Astrocyte (in vitro differentiated cells and primary cell): ENCODE data around the gene SMAP2. TPM values are rescaled to one million over a fixed set of nuclear protein-coding genes. Genes with fewer than 3 reads are reported as not detected.

Experiments used
- DNase-seq: peaks from one replicate; pipeline ENCODE4 v3.0.0-alpha.2; 2010; ENCODE audit warnings: low read depth
- FAIRE-seq: peaks from 2 replicates; lab custom pipeline; 2011; peaks lifted over from hg19 to GRCh38; lab: Jason Lieb, UNC
- H2AFZ ChIP-seq: 2 replicates; pipeline ENCODE4 v1.6.0; 2012; ENCODE audit warnings: low read depth, low read length, inconsistent platforms
- H3K27ac ChIP-seq: 2 replicates; pipeline ENCODE4 v1.5.1; 2011; ENCODE audit warnings: low read depth, low read length, inconsistent platforms
- H3K27me3 ChIP-seq: 2 replicates; pipeline ENCODE4 v1.6.0; 2011; ENCODE audit warnings: low read length, inconsistent platforms; ENCODE audit not compliant: insufficient read depth
- H3K36me3 ChIP-seq: 2 replicates; pipeline ENCODE4 v1.5.1; 2011; ENCODE audit warnings: low read length, inconsistent platforms; ENCODE audit not compliant: insufficient read depth
- H3K4me1 ChIP-seq: 2 replicates; pipeline ENCODE4 v1.5.1; 2011; ENCODE audit warnings: low read length, inconsistent platforms; ENCODE audit not compliant: insufficient read depth
- H3K4me2 ChIP-seq: 2 replicates; pipeline ENCODE4 v1.6.0; 2012; ENCODE audit warnings: low read length, inconsistent platforms
- H3K4me3 ChIP-seq: 2 replicates; pipeline ENCODE4 v1.5.1; 2011; ENCODE audit warnings: low read depth, mild to moderate bottlenecking, low read length, inconsistent platforms; ENCODE audit not compliant: insufficient read depth
- H3K79me2 ChIP-seq: 2 replicates; pipeline ENCODE4 v1.6.0; 2012; ENCODE audit warnings: mild to moderate bottlenecking, low read length, inconsistent platforms; ENCODE audit not compliant: insufficient read depth
- H3K9ac ChIP-seq: 2 replicates; pipeline ENCODE4 v1.6.0; 2012; ENCODE audit warnings: mild to moderate bottlenecking, low read length, inconsistent platforms
- H3K9me3 ChIP-seq: 2 replicates; pipeline ENCODE4 v1.5.1; 2012; ENCODE audit warnings: low read depth, mild to moderate bottlenecking, low read length, inconsistent platforms; ENCODE audit not compliant: insufficient read depth
- H4K20me1 ChIP-seq: 2 replicates; pipeline ENCODE4 v1.6.0; 2012; ENCODE audit warnings: low read length, inconsistent platforms; ENCODE audit not compliant: insufficient read depth
- H3K27ac Mint-ChIP-seq: one replicate; pipeline ENCODE4 v1.8.0; 2021; ENCODE audit warnings: mild to moderate bottlenecking, mixed read lengths; ENCODE audit not compliant: unreplicated experiment
- H3K27me3 Mint-ChIP-seq: one replicate; pipeline ENCODE4 v1.8.0; 2021; ENCODE audit warnings: low read depth, mixed read lengths; ENCODE audit not compliant: unreplicated experiment
- H3K36me3 Mint-ChIP-seq: one replicate; pipeline ENCODE4 v1.8.0; 2021; ENCODE audit warnings: low read depth, mixed read lengths; ENCODE audit not compliant: unreplicated experiment
- H3K4me1 Mint-ChIP-seq: one replicate; pipeline ENCODE4 v1.8.0; 2021; ENCODE audit warnings: low read depth, mixed read lengths; ENCODE audit not compliant: unreplicated experiment
- H3K4me3 Mint-ChIP-seq: one replicate; pipeline ENCODE4 v1.8.0; 2021; ENCODE audit warnings: mild to moderate bottlenecking, moderate library complexity, mixed read lengths; ENCODE audit not compliant: unreplicated experiment
- H3K9me3 Mint-ChIP-seq: one replicate; pipeline ENCODE4 v1.8.0; 2021; ENCODE audit warnings: mild to moderate bottlenecking, mixed read lengths; ENCODE audit not compliant: unreplicated experiment
- CTCF ChIP-seq: IDR thresholded peaks from 2 replicates; pipeline ENCODE4 v1.5.1; 2011; ENCODE audit warnings: low read depth, mild to moderate bottlenecking, inconsistent platforms, low read length, moderate library complexity; ENCODE audit not compliant: insufficient read depth
- EZH2 ChIP-seq: IDR thresholded peaks from 2 replicates; pipeline ENCODE4 v1.6.1; 2012; ENCODE audit warnings: mild to moderate bottlenecking, low read length, inconsistent platforms; ENCODE audit not compliant: insufficient read depth
- total RNA-seq: library from RNA; stranded (reverse); gene quantifications from 2 replicates; pipeline ENCODE4 v1.2.1, GENCODE V29; 2021

SMAP2 gene
- total RNA-seq, 1 donor from 2014 or later, result 16.8 TPM

DNA sequence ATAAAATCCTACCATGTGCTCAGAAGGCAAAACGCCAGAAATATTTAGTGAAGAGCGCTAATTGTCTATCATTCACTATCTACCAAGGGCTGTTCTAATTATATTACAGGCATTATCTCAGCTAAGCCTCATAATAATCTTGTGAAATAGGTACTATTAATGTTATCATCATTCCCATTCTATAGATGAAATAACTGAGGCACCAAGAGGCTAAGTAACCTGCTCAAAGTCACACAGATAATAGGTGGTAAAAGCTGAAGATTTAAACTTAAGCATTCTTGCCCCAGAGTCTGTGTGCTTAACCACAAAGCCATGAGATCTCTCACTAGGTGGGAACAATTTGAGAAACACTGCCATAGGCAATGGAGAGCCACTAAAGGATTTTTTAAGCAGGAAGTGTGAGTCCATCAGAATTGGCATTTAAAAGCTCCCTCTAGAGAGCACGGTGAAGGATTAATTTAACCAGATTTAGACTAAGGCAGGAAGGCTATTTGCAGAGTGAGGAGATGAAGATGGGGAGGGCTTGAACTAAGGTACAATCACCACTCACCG is 1.7 kb upstream of the SMAP2 start:
- Histone ChIP-seq H2AFZ (no peak overlapping the region), H3K27me3 (no peaks in the 10 kb centered on the region), H3K4me2 (no peak overlapping the region), H3K79me2 (peaks cover 28% of the 10 kb centered on the region), H4K20me1 (no peaks in the 10 kb centered on the region), H3K4me3 (no peak overlapping the region), H3K4me1 (no peaks in the 10 kb centered on the region), H3K36me3 (no peaks in the 10 kb centered on the region), H3K9me3 (no peaks in the 10 kb centered on the region), H3K9ac (no peak overlapping the region), H3K27ac (no peak overlapping the region)
- H3K27me3 Mint-ChIP-seq, result no peaks in the 10 kb centered on the region
- no peak for TF ChIP-seq EZH2
- no peak for TF ChIP-seq CTCF
- no peaks in the 10 kb centered on the region for H3K9me3 Mint-ChIP-seq
- H3K27ac Mint-ChIP-seq, result no peak overlapping the region
- FAIRE-seq (no peak), DNase-seq (no peak)
- H3K4me3 Mint-ChIP-seq, result no peak overlapping the region
- no peaks in the 10 kb centered on the region for H3K36me3 Mint-ChIP-seq
- no peaks in the 10 kb centered on the region for H3K4me1 Mint-ChIP-seq

DNA sequence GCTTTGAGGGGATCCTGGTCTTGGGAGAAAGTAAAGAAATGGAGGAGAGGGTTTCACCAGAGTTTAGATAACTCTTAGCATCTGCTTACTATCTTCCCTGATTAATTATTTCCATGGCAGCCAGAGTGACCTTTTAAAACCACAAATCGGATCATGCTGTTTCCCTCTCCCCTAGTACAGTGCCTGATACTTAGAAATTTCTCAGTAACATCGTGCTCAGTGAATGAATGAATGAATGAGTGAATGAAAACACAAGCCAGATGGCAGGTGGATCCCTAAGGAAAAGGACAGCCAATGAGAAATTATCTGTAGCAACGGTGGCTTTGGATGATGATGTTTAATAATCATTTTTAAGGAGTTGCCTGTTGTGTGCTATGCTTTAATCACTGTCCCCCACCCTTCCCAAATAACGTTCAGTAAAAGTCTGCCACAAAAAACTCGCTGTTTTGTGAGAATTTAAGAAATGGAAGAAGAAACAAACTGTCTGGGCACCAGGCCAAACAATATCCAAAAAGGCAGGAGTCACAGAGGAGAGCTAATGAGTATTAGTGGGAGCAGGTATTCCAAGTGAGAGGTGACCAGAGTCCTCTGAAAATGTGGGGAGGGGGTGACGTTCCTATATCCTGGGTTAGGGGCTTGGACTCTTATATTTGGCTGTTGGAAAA is 737 bp upstream of the SMAP2 start:
- Histone ChIP-seq H3K27ac (no peak overlapping the region), H3K4me1 (no peaks in the 10 kb centered on the region), H3K27me3 (no peaks in the 10 kb centered on the region), H3K4me3 (peak overlapping the region; percentile 41), H2AFZ (no peak overlapping the region), H3K36me3 (no peaks in the 10 kb centered on the region), H3K4me2 (peak overlapping the region; percentile 98), H4K20me1 (no peaks in the 10 kb centered on the region), H3K9ac (no peak overlapping the region), H3K9me3 (no peaks in the 10 kb centered on the region), H3K79me2 (peaks cover 38% of the 10 kb centered on the region)
- Mint-ChIP-seq H3K4me1 (no peaks in the 10 kb centered on the region), H3K36me3 (no peaks in the 10 kb centered on the region), H3K9me3 (no peaks in the 10 kb centered on the region), H3K27ac (peak overlapping the region; percentile 28), H3K27me3 (no peaks in the 10 kb centered on the region), H3K4me3 (peak overlapping the region; percentile 85)
- DNase-seq (no peak), FAIRE-seq (no peak)
- TF ChIP-seq CTCF, result no peak
- no peak for TF ChIP-seq EZH2

DNA sequence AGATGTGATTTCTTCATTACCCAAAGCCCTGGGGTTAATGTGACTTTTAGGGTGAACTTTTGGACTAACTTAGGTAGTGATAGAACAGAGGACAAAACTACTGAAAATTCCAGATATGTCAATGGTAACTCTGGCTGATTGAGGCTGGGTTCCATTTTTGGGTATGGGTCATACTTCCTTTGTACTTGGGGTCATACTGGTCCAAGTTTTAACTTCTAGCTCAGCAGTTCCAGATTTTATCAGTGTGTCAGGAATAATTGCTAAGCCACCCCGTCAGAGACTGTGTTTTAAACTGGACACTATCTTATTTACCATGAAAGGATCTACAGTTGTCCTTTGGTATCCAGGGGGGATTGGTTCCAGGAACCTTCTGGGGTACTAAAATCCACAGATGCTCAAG is 4.0 kb downstream of the SMAP2 start:
- H3K27ac ChIP-seq, result no peak overlapping the region
- H3K27me3 ChIP-seq, result no peaks in the 10 kb centered on the region
- FAIRE-seq (no peak), DNase-seq (no peak)
- no peak overlapping the region for H3K4me2 ChIP-seq
- H3K27me3 Mint-ChIP-seq, result no peaks in the 10 kb centered on the region
- peaks cover 4% of the 10 kb centered on the region for H3K4me1 ChIP-seq
- no peak overlapping the region for H3K4me3 ChIP-seq
- H3K27ac Mint-ChIP-seq, result no peak overlapping the region
- TF ChIP-seq CTCF (no peak), EZH2 (no peak)
- no peaks in the 10 kb centered on the region for H3K9me3 Mint-ChIP-seq
- no peak overlapping the region for H3K9ac ChIP-seq
- H2AFZ ChIP-seq, result no peak overlapping the region
- H3K79me2 ChIP-seq, result peaks cover 76% of the 10 kb centered on the region
- H3K9me3 ChIP-seq, result no peaks in the 10 kb centered on the region
- no peak overlapping the region for H3K4me3 Mint-ChIP-seq
- H3K36me3 ChIP-seq, result no peaks in the 10 kb centered on the region
- H3K4me1 Mint-ChIP-seq, result peaks cover 14% of the 10 kb centered on the region
- H3K36me3 Mint-ChIP-seq, result no peaks in the 10 kb centered on the region
- peaks cover 15% of the 10 kb centered on the region for H4K20me1 ChIP-seq
